ENCODE measurements around the gene MPHOSPH10. TPM values are rescaled to one million over a fixed set of nuclear protein-coding genes. Genes with fewer than 3 reads are reported as not detected.

Gene MPHOSPH10
- total and polyA plus RNA-seq, 2 of the 13 experiments (the other 11 are each of a cell fraction or from before 2014, with no cell fraction given), result 37.8 to 137 TPM

DNA sequence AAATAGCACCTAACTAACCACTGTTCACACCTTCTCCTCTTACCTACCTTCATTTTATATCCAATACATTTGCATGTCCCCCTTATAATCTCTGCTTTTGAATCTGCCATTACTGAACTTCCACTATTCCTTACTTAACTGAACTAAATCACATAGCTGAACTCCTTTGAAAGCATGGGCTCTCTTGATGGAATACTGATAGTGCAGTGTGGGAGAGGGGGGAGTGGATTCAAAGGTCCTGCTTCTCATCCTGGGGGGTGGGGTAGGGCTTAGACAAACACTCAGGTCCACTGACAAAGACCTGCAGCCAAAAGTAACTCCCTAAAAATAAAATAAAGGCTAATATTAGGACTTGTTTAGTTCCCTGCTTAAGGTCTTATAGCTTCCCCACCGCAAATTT is 9.0 kb upstream of the MPHOSPH10 start:
- H3K79me2 ChIP-seq (ENCODE audit: insufficient read depth, low read length), result peaks cover 22% of the 10 kb centered on the region
- peak overlapping the region; percentile 30 for H3K4me2 ChIP-seq (ENCODE audit: low read depth, low read length)
- WGBS (ENCODE audit: low lambda C conversion rate), result 86% methylated on average over 1 of the region's 1 CpG
- DNase-seq (ENCODE audit: low spot score), result peak; percentile 78
- BruUV-seq (replicated peaks), result no TSS peak
- H3K4me1 ChIP-seq (ENCODE audit: insufficient read depth, low read length), result peaks cover 41% of the 10 kb centered on the region
- FAIRE-seq, result peak; percentile 56
- no peak overlapping the region for H2AFZ ChIP-seq (ENCODE audit: low read length)
- peaks cover 8% of the 10 kb centered on the region; the same call in 1 of the 2 replicates for H4K20me1 ChIP-seq (ENCODE audit: insufficient read depth, low read length)
- in situ Hi-C loops (cut with HindIII; ENCODE audit: extremely low pct_ligation_motif_present, low pct_unique_long_range_greater_than_20kb), result no loop called here
- CTCF ChIA-PET (ENCODE audit: low intra/inter-chr PET ratio, low total read pairs), result no interaction called here
- POLR2A ChIA-PET, result interaction anchor here (1.2 to 1.4 kb wide), 3 partner anchors 8 to 11 kb away, joined by 3 to 6 read pairs (median 3); partner anchors contain the start of gene MCEE
- peaks cover 7% of the 10 kb centered on the region for H3K9me3 ChIP-seq (ENCODE audit: low read length)
- ATAC-seq, result peak; percentile 68
- no peak overlapping the region for H3K4me3 ChIP-seq (replicated peaks in 1 of 3; ENCODE audit: insufficient read depth in 1 of 3, low read depth in 2 of 3, low read length in 3 of 3)
- intact Hi-C loops (cut with micrococcal nuclease; ENCODE audit: unreplicated experiment), result loop anchor here (1.0 kb wide), 1 partner anchor 9 kb away; the partner anchor contains the start of genes MCEE and MPHOSPH10
- H3K27ac ChIP-seq (ENCODE audit: extremely low read length, insufficient read depth, low read length), result peak overlapping the region; percentile 43
- H3K9ac ChIP-seq (ENCODE audit: insufficient read depth, low read depth, low read length), result no peak overlapping the region
- H3K27me3 ChIP-seq (ENCODE audit: control insufficient read depth in 1 of 2, insufficient read depth in 2 of 2, low read length in 2 of 2), result no peaks in the 10 kb centered on the region
- H3K36me3 ChIP-seq (replicated peaks in 1 of 2; ENCODE audit: control insufficient read depth in 1 of 2, insufficient read depth in 2 of 2, low read length in 2 of 2), result peaks cover 27 to 61% of the 10 kb centered on the region in 2 experiments
- TF ChIP-seq MIXL1 (CRISPR knock-in tag; IDR thresholded peaks at IDR 0.05) (no peak), HNF4A (CRISPR knock-in tag; IDR thresholded peaks at IDR 0.05) (peak; percentile 70), PLRG1 (conservative IDR thresholded peaks at IDR 0.05) (no peak), ASH2L (IDR thresholded peaks at IDR 0.05; ENCODE audit: insufficient read length, low read depth, low read length) (peak; percentile 45), ZNF549 (CRISPR knock-in tag; IDR thresholded peaks at IDR 0.05) (no peak), ZFYVE20 (CRISPR knock-in tag; IDR thresholded peaks at IDR 0.05; ENCODE audit: borderline replicate concordance, low read depth) (no peak), AGO2 (optimal IDR thresholded peaks at IDR 0.05; ENCODE audit: low read depth, low read length) (no peak), ARNTL (CRISPR knock-in tag; IDR thresholded peaks at IDR 0.05) (no peak), NFIB (CRISPR knock-in tag; IDR thresholded peaks at IDR 0.05; ENCODE audit: borderline replicate concordance) (no peak), KLF13 (CRISPR knock-in tag; IDR thresholded peaks at IDR 0.05) (no peak), KDM4B (CRISPR knock-in tag; IDR thresholded peaks at IDR 0.05) (no peak), POLR2A (IDR thresholded peaks at IDR 0.05; ENCODE audit: insufficient read depth in 1 of 2, low read depth in 2 of 2, low read length in 2 of 2) (no peak), NCOA5 (CRISPR knock-in tag; IDR thresholded peaks at IDR 0.05) (no peak), EP300 (IDR thresholded peaks at IDR 0.05; ENCODE audit: low read depth in 2 of 2, low read length in 2 of 2) (0 out of 4 replicates have a peak, but pooled peaks of 1 of the 2 experiments have one; percentile 7), EP300 (CRISPR knock-in tag; IDR thresholded peaks at IDR 0.05; ENCODE audit: borderline replicate concordance) (no peak), HOXA3 (CRISPR knock-in tag; IDR thresholded peaks at IDR 0.05) (no peak)
- TF ChIP-seq, protein P1, sequence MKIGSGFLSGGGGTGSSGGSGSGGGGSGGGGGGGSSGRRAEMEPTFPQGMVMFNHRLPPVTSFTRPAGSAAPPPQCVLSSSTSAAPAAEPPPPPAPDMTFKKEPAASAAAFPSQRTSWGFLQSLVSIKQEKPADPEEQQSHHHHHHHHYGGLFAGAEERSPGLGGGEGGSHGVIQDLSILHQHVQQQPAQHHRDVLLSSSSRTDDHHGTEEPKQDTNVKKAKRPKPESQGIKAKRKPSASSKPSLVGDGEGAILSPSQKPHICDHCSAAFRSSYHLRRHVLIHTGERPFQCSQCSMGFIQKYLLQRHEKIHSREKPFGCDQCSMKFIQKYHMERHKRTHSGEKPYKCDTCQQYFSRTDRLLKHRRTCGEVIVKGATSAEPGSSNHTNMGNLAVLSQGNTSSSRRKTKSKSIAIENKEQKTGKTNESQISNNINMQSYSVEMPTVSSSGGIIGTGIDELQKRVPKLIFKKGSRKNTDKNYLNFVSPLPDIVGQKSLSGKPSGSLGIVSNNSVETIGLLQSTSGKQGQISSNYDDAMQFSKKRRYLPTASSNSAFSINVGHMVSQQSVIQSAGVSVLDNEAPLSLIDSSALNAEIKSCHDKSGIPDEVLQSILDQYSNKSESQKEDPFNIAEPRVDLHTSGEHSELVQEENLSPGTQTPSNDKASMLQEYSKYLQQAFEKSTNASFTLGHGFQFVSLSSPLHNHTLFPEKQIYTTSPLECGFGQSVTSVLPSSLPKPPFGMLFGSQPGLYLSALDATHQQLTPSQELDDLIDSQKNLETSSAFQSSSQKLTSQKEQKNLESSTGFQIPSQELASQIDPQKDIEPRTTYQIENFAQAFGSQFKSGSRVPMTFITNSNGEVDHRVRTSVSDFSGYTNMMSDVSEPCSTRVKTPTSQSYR (CRISPR knock-in tag; IDR thresholded peaks at IDR 0.05; ENCODE audit: borderline replicate concordance), result peak; percentile 74
- TF ChIP-seq, protein P2, sequence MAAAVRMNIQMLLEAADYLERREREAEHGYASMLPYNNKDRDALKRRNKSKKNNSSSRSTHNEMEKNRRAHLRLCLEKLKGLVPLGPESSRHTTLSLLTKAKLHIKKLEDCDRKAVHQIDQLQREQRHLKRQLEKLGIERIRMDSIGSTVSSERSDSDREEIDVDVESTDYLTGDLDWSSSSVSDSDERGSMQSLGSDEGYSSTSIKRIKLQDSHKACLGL (CRISPR knock-in tag; IDR thresholded peaks at IDR 0.05), result no peak
- TF ChIP-seq, protein P3, sequence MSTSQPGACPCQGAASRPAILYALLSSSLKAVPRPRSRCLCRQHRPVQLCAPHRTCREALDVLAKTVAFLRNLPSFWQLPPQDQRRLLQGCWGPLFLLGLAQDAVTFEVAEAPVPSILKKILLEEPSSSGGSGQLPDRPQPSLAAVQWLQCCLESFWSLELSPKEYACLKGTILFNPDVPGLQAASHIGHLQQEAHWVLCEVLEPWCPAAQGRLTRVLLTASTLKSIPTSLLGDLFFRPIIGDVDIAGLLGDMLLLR (CRISPR knock-in tag; IDR thresholded peaks at IDR 0.05), result no peak
- TF ChIP-seq, protein P4, sequence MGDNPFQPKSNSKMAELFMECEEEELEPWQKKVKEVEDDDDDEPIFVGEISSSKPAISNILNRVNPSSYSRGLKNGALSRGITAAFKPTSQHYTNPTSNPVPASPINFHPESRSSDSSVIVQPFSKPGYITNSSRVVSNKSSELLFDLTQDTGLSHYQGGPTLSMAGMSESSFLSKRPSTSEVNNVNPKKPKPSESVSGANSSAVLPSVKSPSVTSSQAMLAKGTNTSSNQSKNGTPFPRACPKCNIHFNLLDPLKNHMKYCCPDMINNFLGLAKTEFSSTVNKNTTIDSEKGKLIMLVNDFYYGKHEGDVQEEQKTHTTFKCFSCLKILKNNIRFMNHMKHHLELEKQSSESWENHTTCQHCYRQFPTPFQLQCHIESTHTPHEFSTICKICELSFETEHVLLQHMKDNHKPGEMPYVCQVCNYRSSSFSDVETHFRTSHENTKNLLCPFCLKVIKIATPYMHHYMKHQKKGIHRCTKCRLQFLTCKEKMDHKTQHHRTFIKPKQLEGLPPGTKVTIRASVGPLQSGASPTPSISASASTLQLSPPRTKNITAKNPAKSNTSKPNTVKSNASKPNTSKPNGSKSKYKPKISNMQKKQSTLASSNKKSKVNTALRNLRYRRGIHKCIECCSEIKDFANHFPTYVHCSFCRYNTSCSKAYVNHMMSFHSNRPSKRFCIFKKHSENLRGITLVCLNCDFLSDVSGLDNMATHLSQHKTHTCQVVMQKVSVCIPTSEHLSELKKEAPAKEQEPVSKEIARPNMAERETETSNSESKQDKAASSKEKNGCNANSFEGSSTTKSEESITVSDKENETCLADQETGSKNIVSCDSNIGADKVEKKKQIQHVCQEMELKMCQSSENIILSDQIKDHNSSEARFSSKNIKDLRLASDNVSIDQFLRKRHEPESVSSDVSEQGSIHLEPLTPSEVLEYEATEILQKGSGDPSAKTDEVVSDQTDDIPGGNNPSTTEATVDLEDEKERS (CRISPR knock-in tag; IDR thresholded peaks at IDR 0.05), result no peak
